HepG2 (cell line): ENCODE measurements around the gene MAP1LC3A. TPM values are rescaled to one million over a fixed set of nuclear protein-coding genes. Genes with fewer than 3 reads are reported as not detected.
A peak's percentile ranks its signal among the peaks of the same experiment; 100 is the strongest.

Source experiments
- ATF7 ChIP-seq, 2 experiments: fragments of 450-650 bp in 1 of 2; sonication (generic) in 1 of 2; formaldehyde crosslinking in 1 of 2; IDR thresholded peaks; 2 replicates each; pipeline versions ENCODE4 v1.4.0 to v1.6.1; 2016 to 2020; ENCODE audit warnings: antibody characterized with exemption in 1 of 2, mild to moderate bottlenecking in 1 of 2, missing genetic modification reagents in 1 of 2
- HNRNPLL ChIP-seq: fragments of 200-400 bp; formaldehyde crosslinking; IDR thresholded peaks from 2 replicates; pipeline ENCODE4 v1.6.1; 2017; ENCODE audit warnings: mild to moderate bottlenecking, low read depth, low read length; ENCODE audit not compliant: poor library complexity, severe bottlenecking
- JARID2 ChIP-seq: sonication (generic); formaldehyde crosslinking; IDR thresholded peaks from 2 replicates; pipeline ENCODE4 v1.8.1; 2023; ENCODE audit warnings: missing genetic modification reagents, inconsistent platforms; ENCODE audit not compliant: insufficient replicate concordance
- KAT2B ChIP-seq: fragments of 150-350 bp; IDR thresholded peaks from 2 replicates; pipeline ENCODE4 v1.6.1; 2014; ENCODE audit warnings: low read depth, low read length, borderline replicate concordance
- KLF15 ChIP-seq: sonication (generic); formaldehyde crosslinking; IDR thresholded peaks from 2 replicates; pipeline ENCODE4 v1.8.1; 2023; ENCODE audit warnings: borderline replicate concordance, mild to moderate bottlenecking, inconsistent platforms, missing genetic modification reagents, mixed read lengths
- NR2F1 ChIP-seq, 2 experiments: fragments of 450-650 bp in 1 of 2; formaldehyde crosslinking in 1 of 2; IDR thresholded peaks; 2 replicates each; pipeline versions ENCODE4 v1.5.0 to v1.6.1; 2016 to 2020; ENCODE audit warnings: mild to moderate bottlenecking in 1 of 2, missing compliant biosample characterization in 1 of 2, missing genetic modification reagents in 1 of 2, moderate library complexity in 1 of 2
- NRL ChIP-seq: sonication (generic); formaldehyde crosslinking; IDR thresholded peaks from 2 replicates; pipeline ENCODE4 v1.5.0; 2020; ENCODE audit warnings: missing genetic modification reagents, mild to moderate bottlenecking, moderate library complexity, borderline replicate concordance
- RBAK ChIP-seq: sonication (generic); formaldehyde crosslinking; IDR thresholded peaks from 2 replicates; pipeline ENCODE4 v1.5.1; 2020; ENCODE audit warnings: mild to moderate bottlenecking, missing genetic modification reagents
- SMYD3 ChIP-seq: sonication (generic); formaldehyde crosslinking; IDR thresholded peaks from 2 replicates; pipeline ENCODE4 v1.8.1; 2023; ENCODE audit warnings: mild to moderate bottlenecking, missing genetic modification reagents
- TBP ChIP-seq: sonication (generic); formaldehyde crosslinking; IDR thresholded peaks from 2 replicates; pipeline ENCODE4 v1.5.0; 2020; ENCODE audit warnings: missing genetic modification reagents
- YEATS4 ChIP-seq: sonication (generic); formaldehyde crosslinking; IDR thresholded peaks from 2 replicates; pipeline ENCODE4 v1.4.0; 2020; ENCODE audit warnings: missing genetic modification reagents, borderline replicate concordance
- ZC3H13 ChIP-seq: sonication (generic); formaldehyde crosslinking; IDR thresholded peaks from 2 replicates; pipeline ENCODE4 v1.8.1; 2023; ENCODE audit warnings: mild to moderate bottlenecking, missing genetic modification reagents, moderate library complexity
- ZFP62 ChIP-seq: sonication (generic); formaldehyde crosslinking; IDR thresholded peaks from 2 replicates; pipeline ENCODE4 v1.4.0; 2020; ENCODE audit warnings: missing genetic modification reagents
- ZNF224 ChIP-seq: sonication (generic); formaldehyde crosslinking; IDR thresholded peaks from 2 replicates; pipeline ENCODE4 v1.5.0; 2020; ENCODE audit warnings: mild to moderate bottlenecking, missing genetic modification reagents
- ZNF225 ChIP-seq: sonication (generic); formaldehyde crosslinking; IDR thresholded peaks from 2 replicates; pipeline ENCODE4 v1.4.0; 2020; ENCODE audit warnings: mild to moderate bottlenecking, missing genetic modification reagents
- ZNF552 ChIP-seq: sonication (generic); formaldehyde crosslinking; IDR thresholded peaks from 2 replicates; pipeline ENCODE4 v1.9.0; 2022; ENCODE audit warnings: missing genetic modification reagents, mild to moderate bottlenecking, borderline replicate concordance
- polyA plus RNA-seq, 8 experiments: library from polyadenylated mRNA; depleted of rRNA in 3 of 8; stranded (reverse) in 7 of 8; unstranded in 1 of 8; fragments of >200 nt; fragmentation: Illumina TruSeq in 4 of 8; extraction: Trizol in 4 of 8; gene quantifications; 2 replicates each; pipeline versions ENCODE4 v1.2.1 to v1.2.3, GENCODE V29; 2011 to 2016; ENCODE audit warnings: low read depth in 4 of 8, missing spikeins in 1 of 8, mixed read lengths in 1 of 8; ENCODE audit not compliant: insufficient read depth in 1 of 8
- total RNA-seq, 5 experiments: library from RNA; depleted of rRNA; stranded (reverse); fragments of >200 nt; fragmentation: Illumina TruSeq; extraction: Trizol; gene quantifications; 2 replicates each; pipeline ENCODE4 v1.2.3, GENCODE V29; 2016; ENCODE audit warnings: low read depth in 1 of 5
- TF ChIP-seq, protein P1 (sequence below): sonication (generic); formaldehyde crosslinking; IDR thresholded peaks from 2 replicates; pipeline ENCODE4 v1.8.1; 2023; ENCODE audit warnings: mild to moderate bottlenecking, moderate library complexity, missing genetic modification reagents
- TF ChIP-seq, protein P2 (sequence below): sonication (generic); formaldehyde crosslinking; conservative IDR thresholded peaks from 2 replicates; pipeline ENCODE4 v1.4.0; 2020; ENCODE audit warnings: mild to moderate bottlenecking, missing genetic modification reagents, moderate library complexity
- TF ChIP-seq, protein P3 (sequence below): IDR thresholded peaks from 2 replicates; pipeline ENCODE4 v1.6.1; 2016; ENCODE audit warnings: missing compliant biosample characterization, missing genetic modification reagents, borderline replicate concordance

The MAP1LC3A gene
- total and polyA plus RNA-seq, 2 of the 13 experiments (the other 11 are each of a cell fraction or from before 2014, with no cell fraction given), result not detected

DNA sequence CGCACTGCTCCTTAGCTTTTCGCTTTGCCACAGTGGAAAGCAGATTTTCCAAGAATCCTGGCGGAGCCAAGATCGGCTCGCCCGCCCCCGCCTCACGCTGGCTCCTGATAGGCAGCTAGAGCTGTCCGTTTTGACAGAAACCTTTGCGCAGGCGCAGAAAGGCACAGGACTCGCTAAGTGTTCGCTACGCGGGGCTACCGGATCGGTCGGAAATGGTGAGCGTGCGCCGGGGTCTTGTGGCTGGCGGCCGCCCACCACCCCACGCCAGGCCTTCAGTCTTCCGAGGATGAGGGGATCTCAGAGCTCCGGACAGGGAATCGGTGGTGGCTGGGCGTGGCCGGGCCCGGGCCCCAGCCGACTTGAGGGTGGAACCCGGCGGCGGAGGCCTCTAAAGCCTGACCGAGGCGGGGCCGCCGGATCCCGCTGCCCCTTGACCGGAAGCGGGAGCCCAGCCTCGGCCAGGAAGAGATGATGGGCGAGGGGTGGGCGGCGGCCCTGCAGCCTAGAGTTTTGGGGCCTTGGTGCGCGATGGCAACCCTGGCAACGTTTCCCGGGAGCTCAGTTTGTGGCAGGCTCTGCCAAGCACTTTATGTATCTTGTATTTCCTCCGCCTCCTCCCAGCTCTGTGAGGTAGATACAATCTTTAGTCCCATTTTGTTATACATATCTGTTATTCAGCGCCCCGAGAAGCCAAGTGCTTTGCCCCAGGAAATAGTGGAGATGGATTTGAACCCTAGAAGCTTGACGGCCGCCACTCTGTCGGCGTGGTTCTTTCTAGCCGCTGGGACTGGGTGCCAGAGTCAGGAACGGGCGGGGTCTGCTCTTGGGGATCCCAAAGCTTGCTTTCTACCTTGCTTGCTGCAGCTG is 42.0 kb upstream of the MAP1LC3A start, which contains the start of gene DYNLRB1 (continued):
- TF ChIP-seq ZFP62 (CRISPR knock-in tag), result 0 out of 2 replicates have a peak, but pooled peaks have one; percentile 24
- TF ChIP-seq KLF15 (CRISPR knock-in tag), result peak; percentile 62; the same call in 1 of the 2 replicates
- peak; percentile 98 for TF ChIP-seq YEATS4 (CRISPR knock-in tag)
- TF ChIP-seq ATF7 (IDR thresholded peaks at IDR 0.05), result no peak
- TF ChIP-seq ATF7 (CRISPR knock-in tag; IDR thresholded peaks at IDR 0.05), result no peak
- TF ChIP-seq, protein P1, sequence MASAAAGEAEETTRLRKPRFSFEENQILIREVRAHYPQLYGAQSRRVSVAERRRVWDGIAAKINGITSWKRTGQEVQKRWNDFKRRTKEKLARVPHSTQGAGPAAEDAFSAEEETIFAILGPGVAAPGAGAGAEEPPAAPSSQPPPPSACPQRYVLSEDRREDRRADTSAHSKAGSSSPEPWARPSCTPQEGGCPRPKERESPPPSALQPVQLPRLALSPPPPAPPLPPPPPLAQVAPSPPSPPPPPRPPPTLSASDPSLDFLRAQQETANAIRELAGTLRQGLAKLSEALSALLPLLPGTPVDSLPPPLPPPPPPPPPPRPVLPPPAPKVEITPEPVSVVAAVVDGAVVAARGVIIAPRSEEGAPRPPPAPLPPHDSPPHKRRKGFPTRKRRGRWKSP, result peak; percentile 93
- TF ChIP-seq ZC3H13, result no peak; the same call in 1 of the 2 replicates
- peak; percentile 97 for TF ChIP-seq JARID2 (CRISPR knock-in tag)
- TF ChIP-seq, protein P2, sequence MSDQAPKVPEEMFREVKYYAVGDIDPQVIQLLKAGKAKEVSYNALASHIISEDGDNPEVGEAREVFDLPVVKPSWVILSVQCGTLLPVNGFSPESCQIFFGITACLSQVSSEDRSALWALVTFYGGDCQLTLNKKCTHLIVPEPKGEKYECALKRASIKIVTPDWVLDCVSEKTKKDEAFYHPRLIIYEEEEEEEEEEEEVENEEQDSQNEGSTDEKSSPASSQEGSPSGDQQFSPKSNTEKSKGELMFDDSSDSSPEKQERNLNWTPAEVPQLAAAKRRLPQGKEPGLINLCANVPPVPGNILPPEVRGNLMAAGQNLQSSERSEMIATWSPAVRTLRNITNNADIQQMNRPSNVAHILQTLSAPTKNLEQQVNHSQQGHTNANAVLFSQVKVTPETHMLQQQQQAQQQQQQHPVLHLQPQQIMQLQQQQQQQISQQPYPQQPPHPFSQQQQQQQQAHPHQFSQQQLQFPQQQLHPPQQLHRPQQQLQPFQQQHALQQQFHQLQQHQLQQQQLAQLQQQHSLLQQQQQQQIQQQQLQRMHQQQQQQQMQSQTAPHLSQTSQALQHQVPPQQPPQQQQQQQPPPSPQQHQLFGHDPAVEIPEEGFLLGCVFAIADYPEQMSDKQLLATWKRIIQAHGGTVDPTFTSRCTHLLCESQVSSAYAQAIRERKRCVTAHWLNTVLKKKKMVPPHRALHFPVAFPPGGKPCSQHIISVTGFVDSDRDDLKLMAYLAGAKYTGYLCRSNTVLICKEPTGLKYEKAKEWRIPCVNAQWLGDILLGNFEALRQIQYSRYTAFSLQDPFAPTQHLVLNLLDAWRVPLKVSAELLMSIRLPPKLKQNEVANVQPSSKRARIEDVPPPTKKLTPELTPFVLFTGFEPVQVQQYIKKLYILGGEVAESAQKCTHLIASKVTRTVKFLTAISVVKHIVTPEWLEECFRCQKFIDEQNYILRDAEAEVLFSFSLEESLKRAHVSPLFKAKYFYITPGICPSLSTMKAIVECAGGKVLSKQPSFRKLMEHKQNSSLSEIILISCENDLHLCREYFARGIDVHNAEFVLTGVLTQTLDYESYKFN (CRISPR knock-in tag), result peak; percentile 61
- TF ChIP-seq ZNF552 (CRISPR knock-in tag), result peak; percentile 69
- TF ChIP-seq TBP (CRISPR knock-in tag), result 0 out of 2 replicates have a peak, but pooled peaks have one; percentile 10
- peak; percentile 90 for TF ChIP-seq HNRNPLL
- no peak; the same call in 1 of the 2 replicates for TF ChIP-seq NRL (CRISPR knock-in tag)
- TF ChIP-seq, protein P3, sequence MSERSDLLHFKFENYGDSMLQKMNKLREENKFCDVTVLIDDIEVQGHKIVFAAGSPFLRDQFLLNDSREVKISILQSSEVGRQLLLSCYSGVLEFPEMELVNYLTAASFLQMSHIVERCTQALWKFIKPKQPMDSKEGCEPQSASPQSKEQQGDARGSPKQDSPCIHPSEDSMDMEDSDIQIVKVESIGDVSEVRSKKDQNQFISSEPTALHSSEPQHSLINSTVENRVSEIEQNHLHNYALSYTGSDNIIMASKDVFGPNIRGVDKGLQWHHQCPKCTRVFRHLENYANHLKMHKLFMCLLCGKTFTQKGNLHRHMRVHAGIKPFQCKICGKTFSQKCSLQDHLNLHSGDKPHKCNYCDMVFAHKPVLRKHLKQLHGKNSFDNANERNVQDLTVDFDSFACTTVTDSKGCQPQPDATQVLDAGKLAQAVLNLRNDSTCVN (CRISPR knock-in tag), result peak; percentile 90
- TF ChIP-seq SMYD3 (CRISPR knock-in tag), result no peak
- no peak for TF ChIP-seq KAT2B
- no peak for TF ChIP-seq RBAK (CRISPR knock-in tag)
- peak; percentile 72; the same call in 1 of the 2 replicates for TF ChIP-seq ZNF224 (CRISPR knock-in tag)
- TF ChIP-seq NR2F1 (CRISPR knock-in tag; IDR thresholded peaks at IDR 0.05), result 0 out of 4 replicates have a peak, but pooled peaks of 1 of the 2 experiments have one; percentile 17
- no peak; the same call in 1 of the 2 replicates for TF ChIP-seq ZNF225 (CRISPR knock-in tag)
